Measurements from ENCODE around the gene IMP4.

- TF ChIP-seq CTCF (conservative IDR thresholded peaks at IDR 0.05; ENCODE audit: low read length) (no peak), EZH2phosphoT487 (IDR thresholded peaks at IDR 0.05; ENCODE audit: borderline replicate concordance) (no peak)
These were observed 12.5 kb downstream of the IMP4 start for GRCh38 chr2:130355172-130355577.

Data from Loucy (cell line).